Bronchial epithelial cell (primary cell): ENCODE data around the gene TPST1. TPM values are rescaled to one million over a fixed set of nuclear protein-coding genes. Genes with fewer than 3 reads are reported as not detected.

Source experiments
- DNase-seq: peaks from one replicate; pipeline ENCODE4 v3.0.0-alpha.2; 2010; ENCODE audit warnings: low read depth
- FAIRE-seq: peaks from 2 replicates; lab custom pipeline; 2011; peaks lifted over from hg19 to GRCh38; lab: Jason Lieb, UNC
- H3K27me3 ChIP-seq: 2 replicates; pipeline ENCODE4 v1.5.1; 2011; ENCODE audit warnings: low read length; ENCODE audit not compliant: control insufficient read depth, insufficient read depth
- H3K36me3 ChIP-seq: 2 replicates; pipeline ENCODE4 v1.5.1; 2011; ENCODE audit warnings: low read length; ENCODE audit not compliant: control insufficient read depth, insufficient read depth
- H3K4me3 ChIP-seq: 2 replicates; pipeline ENCODE4 v1.5.1; 2011; ENCODE audit warnings: mild to moderate bottlenecking, low read depth, low read length, control low read depth
- total RNA-seq: library from RNA; depleted of rRNA; stranded (reverse); fragments of >200 nt; gene quantifications from 2 replicates; pipeline ENCODE4 v1.2.1, GENCODE V29; 2014
- TF ChIP-seq, protein P1 (sequence below): IDR thresholded peaks from 2 replicates; pipeline ENCODE4 v1.5.1; 2011; ENCODE audit warnings: mild to moderate bottlenecking, moderate library complexity, low read length, control low read depth, inconsistent platforms; ENCODE audit not compliant: insufficient read depth, severe bottlenecking

TPST1 gene
- total RNA-seq, 1 donor from 2014 or later: 24.7 TPM

DNA sequence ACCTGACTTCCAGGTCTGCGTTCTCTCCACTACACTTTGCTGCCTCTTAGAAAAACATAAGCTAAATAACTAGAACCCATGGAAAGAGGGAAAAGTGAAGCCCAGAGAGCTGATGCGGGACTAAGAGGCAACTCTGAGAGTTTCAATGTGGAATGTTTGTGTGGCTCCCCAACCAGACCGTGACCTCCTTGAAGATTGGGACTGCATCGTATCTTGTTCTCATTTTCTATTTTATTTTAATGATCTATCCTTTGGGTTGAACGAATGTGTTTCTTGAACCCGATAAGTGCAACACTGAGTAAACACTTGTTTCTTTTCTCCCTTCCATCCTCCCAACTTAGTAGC lies 77.4 kb downstream of the TPST1 start:
- Histone ChIP-seq H3K4me3 (no peak overlapping the region), H3K36me3 (no peaks in the 10 kb centered on the region), H3K27me3 (no peaks in the 10 kb centered on the region)
- FAIRE-seq (no peak), DNase-seq (no peak)
- TF ChIP-seq, protein P1, sequence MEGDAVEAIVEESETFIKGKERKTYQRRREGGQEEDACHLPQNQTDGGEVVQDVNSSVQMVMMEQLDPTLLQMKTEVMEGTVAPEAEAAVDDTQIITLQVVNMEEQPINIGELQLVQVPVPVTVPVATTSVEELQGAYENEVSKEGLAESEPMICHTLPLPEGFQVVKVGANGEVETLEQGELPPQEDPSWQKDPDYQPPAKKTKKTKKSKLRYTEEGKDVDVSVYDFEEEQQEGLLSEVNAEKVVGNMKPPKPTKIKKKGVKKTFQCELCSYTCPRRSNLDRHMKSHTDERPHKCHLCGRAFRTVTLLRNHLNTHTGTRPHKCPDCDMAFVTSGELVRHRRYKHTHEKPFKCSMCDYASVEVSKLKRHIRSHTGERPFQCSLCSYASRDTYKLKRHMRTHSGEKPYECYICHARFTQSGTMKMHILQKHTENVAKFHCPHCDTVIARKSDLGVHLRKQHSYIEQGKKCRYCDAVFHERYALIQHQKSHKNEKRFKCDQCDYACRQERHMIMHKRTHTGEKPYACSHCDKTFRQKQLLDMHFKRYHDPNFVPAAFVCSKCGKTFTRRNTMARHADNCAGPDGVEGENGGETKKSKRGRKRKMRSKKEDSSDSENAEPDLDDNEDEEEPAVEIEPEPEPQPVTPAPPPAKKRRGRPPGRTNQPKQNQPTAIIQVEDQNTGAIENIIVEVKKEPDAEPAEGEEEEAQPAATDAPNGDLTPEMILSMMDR: no peak

DNA sequence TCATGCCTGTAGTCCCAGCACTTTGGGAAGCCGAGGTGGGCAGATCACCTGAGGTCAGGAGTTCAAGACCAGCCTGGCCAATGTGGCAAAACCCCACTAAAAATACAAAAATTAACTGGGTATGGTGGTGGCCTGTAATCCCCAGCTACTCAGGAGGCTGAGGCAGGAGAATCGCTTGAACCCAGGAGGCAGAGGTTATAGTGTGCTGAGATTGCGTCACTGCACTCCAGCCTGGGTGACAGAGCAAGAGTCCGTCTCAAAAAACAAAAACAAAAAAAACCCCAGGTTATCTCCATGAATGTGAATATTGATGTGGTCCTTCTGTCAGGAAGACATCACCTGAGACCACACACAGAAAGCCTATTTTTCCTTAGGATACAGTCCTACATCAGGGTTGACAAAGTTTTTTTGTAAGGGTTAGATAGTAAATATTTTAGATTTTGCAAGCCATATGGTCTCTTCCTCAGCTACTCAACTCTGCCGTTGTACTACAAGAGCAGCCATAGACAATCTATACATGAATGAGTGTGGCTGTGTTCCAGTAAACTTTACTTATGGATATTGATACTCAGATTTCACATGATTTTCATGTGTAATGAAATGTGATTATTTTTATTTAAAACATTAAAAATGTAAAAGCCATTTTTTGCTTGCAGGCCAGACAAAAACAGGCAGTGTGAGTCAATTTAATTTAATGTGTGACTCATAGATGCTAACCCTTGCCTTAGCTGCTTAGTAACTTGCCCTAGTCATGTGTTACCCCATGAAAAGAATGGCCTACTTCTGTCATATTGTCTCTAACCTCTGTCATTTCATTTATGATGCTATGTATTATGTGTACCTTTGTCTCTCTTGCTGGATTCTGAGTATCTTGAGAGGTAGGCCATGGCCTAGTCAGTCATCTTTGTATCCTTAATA lies 78.1 kb downstream of the TPST1 start:
- Histone ChIP-seq H3K4me3 (no peak overlapping the region), H3K27me3 (no peaks in the 10 kb centered on the region), H3K36me3 (no peaks in the 10 kb centered on the region)
- DNase-seq: peak; percentile 90
- FAIRE-seq: no peak
- TF ChIP-seq, protein P1: no peak

DNA sequence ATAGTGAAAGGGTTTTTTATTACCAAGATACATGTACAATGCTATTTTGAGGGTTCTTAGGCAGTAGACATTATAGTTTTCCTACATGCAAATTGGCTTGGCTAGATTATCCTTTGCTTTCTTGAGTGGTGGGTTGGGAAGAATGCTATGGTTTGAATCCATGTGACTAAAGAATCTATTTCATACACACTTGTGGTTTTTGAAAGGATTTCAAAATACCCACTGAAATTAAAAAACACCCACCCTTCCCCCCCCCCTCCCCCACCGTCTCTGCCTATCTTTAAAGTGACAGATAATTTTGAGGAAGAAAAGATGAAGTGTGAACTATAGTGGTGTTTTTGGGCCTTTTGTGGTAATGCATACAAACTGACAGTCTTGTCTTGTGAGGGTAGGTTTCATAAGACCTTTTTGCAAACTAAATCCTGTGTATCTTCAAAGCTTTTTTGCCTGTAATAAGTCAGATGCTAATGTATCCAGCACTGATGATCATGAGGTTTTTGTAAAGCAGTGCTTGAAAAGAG lies 90.9 kb downstream of the TPST1 start:
- Histone ChIP-seq H3K36me3 (no peaks in the 10 kb centered on the region), H3K27me3 (no peaks in the 10 kb centered on the region), H3K4me3 (no peak overlapping the region)
- TF ChIP-seq, protein P1: no peak
- FAIRE-seq (no peak), DNase-seq (no peak)

DNA sequence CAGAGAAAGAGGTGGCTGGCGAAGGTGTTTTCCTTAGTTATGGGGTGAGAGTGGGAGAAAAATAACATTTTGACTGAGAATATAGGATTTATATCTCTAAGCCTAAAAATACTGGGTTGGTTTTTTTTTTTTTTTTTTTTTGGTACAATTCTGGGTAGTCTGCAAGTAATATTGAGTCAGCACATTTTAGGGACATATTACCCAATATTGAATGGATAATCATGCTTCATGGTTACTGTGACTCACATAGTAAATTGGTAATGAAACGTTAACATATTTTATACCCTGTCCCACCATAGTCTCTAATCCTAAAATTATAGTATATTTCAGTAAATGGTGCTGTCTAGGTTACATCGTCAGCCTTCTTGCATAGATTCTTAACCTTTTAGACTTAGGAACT lies 91.4 kb downstream of the TPST1 start:
- FAIRE-seq (no peak), DNase-seq (peak; percentile 76)
- Histone ChIP-seq H3K27me3 (no peaks in the 10 kb centered on the region), H3K4me3 (no peak overlapping the region), H3K36me3 (no peaks in the 10 kb centered on the region)
- TF ChIP-seq, protein P1: no peak

DNA sequence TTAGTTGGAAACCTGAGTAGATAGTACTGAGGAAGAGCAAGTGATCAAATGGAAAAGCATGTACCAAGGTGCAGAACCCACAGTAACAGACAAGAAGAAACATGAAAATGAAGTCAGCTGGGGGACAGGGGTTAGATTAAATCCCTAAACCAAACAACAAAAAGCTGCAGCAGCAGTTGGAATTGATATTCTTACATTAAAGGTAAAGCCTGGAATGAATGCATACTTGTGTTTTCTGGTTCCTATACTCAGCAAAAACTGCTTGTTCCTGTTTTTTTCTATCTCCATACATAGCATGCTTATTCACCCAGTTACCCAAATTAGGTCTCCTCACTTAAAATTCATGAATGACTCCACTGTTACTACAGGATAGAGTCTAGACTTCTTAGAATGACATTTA lies 92.4 kb downstream of the TPST1 start:
- peak; percentile 91 for DNase-seq
- H3K27me3 ChIP-seq: no peaks in the 10 kb centered on the region
- TF ChIP-seq, protein P1: no peak
- no peaks in the 10 kb centered on the region for H3K36me3 ChIP-seq
- H3K4me3 ChIP-seq: no peak overlapping the region
- no peak for FAIRE-seq
